NCI-H1417 treated with DMSO at 0.1 percent for 48 hours (cell line): ENCODE data around the gene RGS11.

Source experiments
- DNase-seq: peaks from one replicate; lab custom pipeline; 2025; lab: John Stamatoyannopoulos, UW

The RGS11 gene

GRCh38 chr16:275786-276232 lies at the start of gene RGS11:
Gene RGS11, minus strand, starts transcription at chr16:275944. Its CDS starts 33 bp downstream, at chr16:275911.
- no peak for DNase-seq

DNA sequence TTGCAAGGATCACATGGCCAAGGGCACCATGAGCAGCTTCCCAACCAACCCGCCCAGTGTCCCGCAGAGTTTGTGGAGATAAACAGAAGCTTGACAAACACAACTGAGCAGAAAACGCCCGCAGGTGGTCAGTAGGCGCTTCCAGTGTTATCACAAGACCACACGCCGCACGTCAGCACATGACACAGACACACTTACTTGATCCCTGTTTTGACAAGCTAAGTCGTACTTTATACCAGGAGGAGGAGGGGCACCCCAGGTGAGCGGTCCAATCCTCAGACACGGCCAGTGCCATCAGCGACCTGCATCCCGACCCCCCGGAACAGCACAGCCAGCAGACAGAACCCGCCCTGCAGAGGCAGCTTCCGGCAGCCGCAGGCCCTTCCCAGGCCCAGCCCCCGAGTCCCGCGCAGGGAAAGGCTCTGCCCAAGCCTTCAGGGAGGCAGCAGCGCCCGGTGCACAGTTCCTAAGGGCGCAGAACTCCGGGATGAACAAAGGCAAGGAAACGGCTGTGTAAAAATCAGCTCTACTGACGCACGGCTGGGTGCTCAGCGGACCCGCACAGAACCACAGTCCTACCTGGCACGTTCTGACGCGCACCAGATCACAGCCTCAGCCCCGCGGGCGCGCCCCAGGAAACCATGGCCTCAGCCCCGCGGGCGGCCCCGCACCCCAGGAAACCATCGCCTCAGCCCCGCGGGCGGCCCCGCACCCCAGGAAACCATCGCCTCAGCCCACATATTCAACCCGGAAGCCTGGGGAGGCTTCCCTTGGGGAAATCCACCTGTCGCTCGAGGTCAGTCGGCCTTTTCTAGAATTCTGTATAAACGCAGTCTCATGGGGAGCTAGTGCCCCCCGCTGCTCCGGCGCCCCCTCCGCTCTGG lies 48.9 kb upstream of the RGS11 start:
- no peak for DNase-seq

GRCh38 chr16:324201-324450 lies 48.4 kb upstream of the RGS11 start:
- no peak for DNase-seq

DNA sequence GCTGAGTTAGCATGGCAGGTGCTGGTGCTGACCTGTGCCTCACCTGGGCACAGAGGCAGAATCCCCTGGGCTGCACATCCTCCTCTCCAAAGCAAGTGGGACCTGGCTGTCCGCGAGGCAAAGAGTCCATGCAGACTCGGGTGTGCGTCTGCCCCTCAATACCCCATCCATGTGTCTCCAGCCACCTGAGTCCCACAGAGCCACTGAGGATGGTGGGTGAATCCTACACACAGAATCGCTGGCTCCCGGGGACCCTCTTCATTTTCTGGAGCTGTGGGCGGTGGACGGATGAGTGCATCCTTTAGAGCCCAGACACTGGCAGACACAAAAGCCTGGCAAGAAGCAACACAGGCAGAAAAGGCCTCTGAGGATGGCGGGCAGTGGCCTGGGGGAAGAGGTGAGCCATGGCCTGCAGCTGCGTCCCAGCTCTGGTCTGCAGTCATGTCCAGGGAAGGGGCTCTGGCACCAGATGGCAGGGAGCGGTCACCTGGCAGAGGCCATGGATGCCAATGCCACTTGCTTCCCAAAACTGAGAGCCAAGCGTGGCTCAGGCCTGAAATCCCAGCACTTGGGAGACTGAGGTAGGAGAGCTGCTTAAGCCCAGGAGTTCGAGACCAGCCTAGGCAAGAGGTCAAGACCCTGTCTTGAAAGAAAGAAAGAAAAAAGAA lies 46.9 kb upstream of the RGS11 start:
- no peak for DNase-seq

DNA sequence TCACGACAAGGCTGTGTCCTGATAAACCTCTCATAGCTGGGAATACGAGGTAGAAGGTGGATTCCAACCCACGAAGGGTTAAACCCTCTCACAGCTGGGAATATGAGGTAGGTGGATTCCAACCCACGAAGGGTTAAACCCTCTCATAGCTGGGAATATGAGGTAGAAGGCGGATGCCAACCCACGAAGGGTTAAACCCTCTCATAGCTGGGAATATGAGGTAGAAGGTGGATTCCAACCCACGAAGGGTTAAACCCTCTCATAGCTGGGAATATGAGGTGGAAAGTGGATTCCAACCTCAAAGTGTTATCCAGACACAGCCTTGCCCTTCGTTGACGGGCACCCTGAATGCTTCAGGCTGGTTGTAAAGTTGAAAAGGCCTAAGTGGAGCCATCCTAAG lies 45.8 kb upstream of the RGS11 start:
- DNase-seq, result no peak

DNA sequence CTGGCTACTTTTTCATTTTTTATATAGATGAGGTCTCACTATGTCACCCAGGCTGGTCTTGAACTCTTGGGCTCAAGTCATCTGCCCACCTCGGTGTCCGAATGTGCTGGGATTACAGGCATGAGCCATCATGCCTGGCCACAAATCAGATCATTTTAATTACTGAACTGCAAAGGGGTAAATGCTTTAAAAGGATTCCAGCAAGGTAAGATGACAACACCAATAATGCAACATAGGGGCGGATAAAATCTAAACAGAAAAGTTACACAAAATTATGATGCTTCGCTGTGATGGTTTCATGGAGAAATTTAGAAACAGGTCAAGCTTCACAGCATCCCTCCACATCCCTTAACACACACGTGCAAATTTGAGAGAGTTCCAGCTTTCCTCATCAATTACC lies 44.5 kb upstream of the RGS11 start:
- no peak for DNase-seq

GRCh38 chr16:318628-319027 lies 42.9 kb upstream of the RGS11 start:
- DNase-seq, result no peak

- no peak for DNase-seq
Observed at GRCh38 chr16:317583-317982, 41.8 kb upstream of the RGS11 start.

DNA sequence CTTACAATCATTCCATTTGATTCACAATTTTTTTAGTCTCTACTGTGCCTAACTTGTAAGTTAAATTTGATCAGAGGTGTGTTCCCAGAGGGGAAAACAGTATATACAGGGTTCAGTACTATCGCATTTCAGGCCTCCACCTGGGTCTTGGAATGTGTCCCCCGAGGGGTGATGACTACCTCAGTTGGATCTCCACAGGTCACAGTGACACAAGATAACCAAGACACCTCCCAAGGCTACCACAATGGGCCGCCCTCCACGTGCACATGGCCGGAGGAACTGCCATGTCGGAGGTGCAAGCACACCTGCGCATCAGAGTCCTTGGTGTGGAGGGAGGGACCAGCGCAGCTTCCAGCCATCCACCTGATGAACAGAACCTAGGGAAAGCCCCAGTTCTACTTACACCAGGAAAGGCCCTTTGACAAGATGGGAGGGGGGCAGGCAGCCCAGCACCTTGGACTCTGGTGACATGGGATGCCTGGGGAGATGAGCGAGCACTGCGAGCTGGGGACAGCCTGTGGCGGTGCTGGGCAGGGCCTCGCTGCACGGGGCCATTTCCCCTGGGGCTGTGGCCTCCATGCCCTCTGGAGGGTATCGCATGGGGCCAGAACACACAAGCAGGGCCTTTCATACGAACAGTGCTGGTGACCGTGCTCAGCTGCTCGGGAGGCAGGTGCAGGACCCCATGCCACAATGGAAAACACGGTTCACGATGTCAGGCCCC lies 41.2 kb upstream of the RGS11 start:
- DNase-seq, result no peak

GRCh38 chr16:314795-315299 lies 39.1 kb upstream of the RGS11 start:
- DNase-seq, result no peak

DNA sequence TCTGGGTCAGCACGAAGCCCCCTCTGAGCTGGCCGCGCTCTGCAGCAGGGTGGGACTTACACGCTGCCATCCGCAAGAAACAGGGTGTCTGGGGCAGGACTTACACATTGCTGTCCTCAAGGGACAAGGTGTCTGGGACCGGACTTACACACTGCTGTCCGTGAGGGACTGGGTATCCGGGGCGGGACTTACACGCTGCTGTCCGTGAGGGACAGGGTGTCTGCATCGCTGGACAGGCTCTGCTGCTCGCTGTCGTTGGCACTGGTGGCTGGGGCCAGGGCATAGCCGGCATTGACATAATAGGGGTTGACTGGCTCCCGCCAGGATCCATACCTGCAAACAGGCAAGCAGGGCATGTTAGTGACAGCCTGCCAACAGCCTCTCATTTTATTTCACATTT lies 38.6 kb upstream of the RGS11 start:
- no peak for DNase-seq

GRCh38 chr16:311725-312124 lies 36.0 kb upstream of the RGS11 start:
- DNase-seq, result no peak

DNA sequence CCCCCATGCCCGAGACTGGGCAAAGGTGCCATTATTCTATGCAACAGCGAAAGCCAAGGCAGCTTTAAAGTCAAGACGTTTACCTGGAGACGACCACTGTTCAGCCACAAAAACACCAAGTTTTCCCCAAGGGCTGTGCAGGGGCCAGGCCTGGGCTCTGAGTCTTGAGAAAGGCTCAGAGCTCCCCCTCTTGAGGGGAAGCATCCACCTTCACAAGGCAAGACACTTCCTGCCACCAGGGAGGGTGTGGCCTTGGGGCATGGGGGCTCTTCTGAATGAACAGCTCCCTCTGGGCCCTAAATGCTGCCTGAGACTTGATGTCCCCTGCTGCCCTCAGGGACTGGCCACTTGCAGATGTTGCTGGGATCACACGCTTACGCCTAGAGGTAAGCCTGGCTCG lies 33.7 kb upstream of the RGS11 start:
- no peak for DNase-seq

- DNase-seq, result no peak
Observed at GRCh38 chr16:307691-308312, 32.1 kb upstream of the RGS11 start.

DNA sequence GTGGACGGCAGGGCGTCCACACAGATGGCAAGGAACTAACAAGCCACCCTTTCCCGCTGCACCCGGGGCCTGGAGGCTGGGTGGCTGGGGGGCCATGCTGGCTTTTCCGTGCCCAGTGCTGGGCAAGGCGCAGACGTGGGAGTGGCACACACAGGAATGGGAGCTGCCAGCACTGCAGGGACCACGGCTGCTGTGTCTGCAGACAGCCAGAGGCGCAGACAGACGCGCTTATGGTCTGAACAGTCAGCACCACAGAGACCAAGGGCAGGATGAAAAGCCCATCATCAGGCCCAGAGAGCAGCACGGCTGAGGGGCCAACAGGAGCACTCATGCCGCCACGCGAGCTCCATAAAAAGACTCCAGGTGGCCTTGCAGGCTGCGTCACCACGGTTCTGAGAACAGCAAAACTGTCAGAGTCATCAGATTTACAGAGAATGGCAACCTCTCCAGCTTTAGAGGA lies 31.2 kb upstream of the RGS11 start:
- DNase-seq, result no peak

GRCh38 chr16:305916-306626 lies 30.3 kb upstream of the RGS11 start:
- DNase-seq, result no peak

DNA sequence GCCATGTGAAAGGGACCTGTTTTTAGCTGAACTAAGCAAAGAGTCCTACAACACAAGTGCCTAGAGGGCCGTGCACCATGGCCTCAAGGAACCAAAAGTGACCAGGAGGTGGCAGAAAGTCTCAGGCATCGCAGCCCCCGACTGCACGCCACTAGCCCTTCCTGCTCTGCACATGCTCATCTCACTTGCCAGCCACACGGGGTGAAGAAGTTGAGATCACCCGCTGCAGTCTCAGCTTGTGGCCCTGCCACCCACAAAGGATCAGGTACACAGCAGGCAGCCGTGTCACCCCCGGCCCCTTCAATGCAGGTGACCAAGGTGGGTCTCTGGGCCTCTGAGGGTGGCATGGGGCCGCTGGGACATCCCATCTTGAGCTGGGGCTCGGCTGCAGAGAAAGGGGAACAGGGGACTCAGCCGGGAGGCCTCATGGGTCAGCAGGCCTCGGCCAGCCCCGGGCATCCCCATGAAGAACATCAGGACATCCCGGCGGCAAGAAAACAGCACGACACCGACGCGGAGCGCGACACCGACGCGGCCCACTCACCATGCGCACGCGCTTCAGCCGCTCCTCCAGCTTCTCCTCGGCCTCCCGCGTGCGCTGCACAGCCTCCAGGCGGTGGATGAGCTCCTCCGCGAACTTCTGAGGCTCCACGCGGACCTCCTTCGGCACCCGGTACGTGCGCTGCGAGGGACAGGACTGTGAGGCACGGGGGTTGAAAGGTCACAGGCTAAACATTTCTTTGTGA lies 28.2 kb upstream of the RGS11 start:
- DNase-seq, result no peak

DNA sequence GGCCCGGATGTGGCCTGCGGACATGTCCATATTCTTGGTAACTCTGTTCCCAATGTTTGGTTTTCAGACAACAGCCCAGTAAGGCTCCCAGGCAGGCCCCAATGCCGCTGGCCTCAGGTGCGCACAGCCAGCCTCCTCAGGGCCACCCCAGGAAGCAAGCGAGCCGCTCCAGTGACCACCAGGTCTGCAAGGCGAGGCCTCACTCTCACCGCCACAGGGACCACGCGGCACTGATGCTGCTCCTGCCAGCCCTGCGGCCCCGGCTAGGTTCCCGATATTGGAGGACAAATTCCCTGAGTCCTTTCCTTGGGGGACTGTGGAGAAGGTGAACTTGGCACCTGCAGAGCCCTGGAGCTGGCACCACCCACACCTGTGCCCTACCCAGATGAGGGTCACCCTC lies 26.2 kb upstream of the RGS11 start:
- DNase-seq, result no peak

- no peak for DNase-seq
Observed at GRCh38 chr16:301235-301634, 25.5 kb upstream of the RGS11 start.

GRCh38 chr16:297832-298231 lies 22.1 kb upstream of the RGS11 start:
- no peak for DNase-seq
